Measurements from ENCODE around the gene NFIC.
A peak's percentile ranks its signal among the peaks of the same experiment; 100 is the strongest.

Gene NFIC

GRCh38 chr19:3509566-3509989 is 143.2 kb downstream of the NFIC start:
- DNase-seq (ENCODE audit: low read depth in 2 of 2): peak in 1 of 2 donors; percentile 85
- no peak overlapping the region for H3K4me3 ChIP-seq (replicated peaks in 1 of 2; ENCODE audit: low read depth in 2 of 2, low read length in 2 of 2)
- TF ChIP-seq CTCF (IDR thresholded peaks at IDR 0.05; ENCODE audit: low read depth, low read length): no peak

GRCh38 chr19:3510727-3511126 is 144.3 kb downstream of the NFIC start:
- no peak overlapping the region for H3K4me3 ChIP-seq (replicated peaks in 1 of 2; ENCODE audit: low read depth in 2 of 2, low read length in 2 of 2)
- no peak for DNase-seq (ENCODE audit: low read depth in 2 of 2)
- TF ChIP-seq CTCF (IDR thresholded peaks at IDR 0.05; ENCODE audit: low read depth, low read length): no peak

GRCh38 chr19:3511506-3512251 is 145.3 kb downstream of the NFIC start:
- TF ChIP-seq CTCF (IDR thresholded peaks at IDR 0.05; ENCODE audit: low read depth, low read length): no peak
- no peak overlapping the region for H3K4me3 ChIP-seq (replicated peaks in 1 of 2; ENCODE audit: low read depth in 2 of 2, low read length in 2 of 2)
- DNase-seq (ENCODE audit: low read depth in 2 of 2): no peak

- no peak for DNase-seq (ENCODE audit: low read depth in 2 of 2)
- no peak for TF ChIP-seq CTCF (IDR thresholded peaks at IDR 0.05; ENCODE audit: low read depth, low read length)
- no peak overlapping the region for H3K4me3 ChIP-seq (replicated peaks in 1 of 2; ENCODE audit: low read depth in 2 of 2, low read length in 2 of 2)
These were observed 146.3 kb downstream of the NFIC start for GRCh38 chr19:3512562-3513228.

- peak in 1 of 2 donors; percentile 25 for DNase-seq (ENCODE audit: low read depth in 2 of 2)
- H3K4me3 ChIP-seq (replicated peaks in 1 of 2; ENCODE audit: low read depth in 2 of 2, low read length in 2 of 2): no peak overlapping the region
- TF ChIP-seq CTCF (IDR thresholded peaks at IDR 0.05; ENCODE audit: low read depth, low read length): no peak
These were observed 147.1 kb downstream of the NFIC start for GRCh38 chr19:3513229-3514140.

- TF ChIP-seq CTCF (IDR thresholded peaks at IDR 0.05; ENCODE audit: low read depth, low read length): no peak
- DNase-seq (ENCODE audit: low read depth in 2 of 2): no peak
- no peak overlapping the region for H3K4me3 ChIP-seq (replicated peaks in 1 of 2; ENCODE audit: low read depth in 2 of 2, low read length in 2 of 2)
These were observed 148.5 kb downstream of the NFIC start for GRCh38 chr19:3514930-3515329.

Measured in cardiac fibroblast (primary cell).